T-helper 17 cell (primary cell): ENCODE data around the gene ME1. TPM values are rescaled to one million over a fixed set of nuclear protein-coding genes. Genes with fewer than 3 reads are reported as not detected.
"Not testable (repeated sequence)": the region's sequence is repeated elsewhere in the genome, so short reads cannot be mapped to it uniquely, and the experiment has no call there.

Experiments used
- ATAC-seq: fragments of 150-1000 bp; cut with Tn5 transposase; 2 replicates; pipeline ENCODE4 v1.10.0; 2021; ENCODE audit warnings: mild to moderate bottlenecking, moderate library complexity
- DNase-seq, 3 donors: peaks; one replicate each; pipeline versions ENCODE4 v3.0.0 to v3.0.0-alpha.2; 2020 to 2021
- H3K9me3 ChIP-seq: one replicate; pipeline ENCODE4 v1.7.0; 2013; ENCODE audit warnings: low read length, mild to moderate bottlenecking; ENCODE audit not compliant: control insufficient read depth, poor library complexity, severe bottlenecking
- H3K27ac Mint-ChIP-seq: one replicate; pipeline ENCODE4 v1.8.0; 2022; ENCODE audit warnings: mild to moderate bottlenecking, moderate library complexity, mixed read lengths
- H3K27me3 Mint-ChIP-seq: one replicate; pipeline ENCODE4 v1.8.0; 2022; ENCODE audit warnings: mixed read lengths
- H3K36me3 Mint-ChIP-seq: one replicate; pipeline ENCODE4 v1.8.0; 2022; ENCODE audit warnings: low read depth, mixed read lengths
- H3K4me1 Mint-ChIP-seq: one replicate; pipeline ENCODE4 v1.8.0; 2022; ENCODE audit warnings: mild to moderate bottlenecking, mixed read lengths
- H3K4me3 Mint-ChIP-seq: one replicate; pipeline ENCODE4 v1.8.0; 2022; ENCODE audit warnings: mild to moderate bottlenecking, moderate library complexity, mixed read lengths
- total RNA-seq, 4 donors: library from RNA in 2 of 4; stranded (reverse) in 2 of 4; gene quantifications; one replicate each; pipeline ENCODE4 v1.2.3 and lab custom pipeline; 2022 to 2026

The ME1 gene
- total RNA-seq, 2 donors from 2014 or later: 0.97 TPM; not detected in 1

DNA sequence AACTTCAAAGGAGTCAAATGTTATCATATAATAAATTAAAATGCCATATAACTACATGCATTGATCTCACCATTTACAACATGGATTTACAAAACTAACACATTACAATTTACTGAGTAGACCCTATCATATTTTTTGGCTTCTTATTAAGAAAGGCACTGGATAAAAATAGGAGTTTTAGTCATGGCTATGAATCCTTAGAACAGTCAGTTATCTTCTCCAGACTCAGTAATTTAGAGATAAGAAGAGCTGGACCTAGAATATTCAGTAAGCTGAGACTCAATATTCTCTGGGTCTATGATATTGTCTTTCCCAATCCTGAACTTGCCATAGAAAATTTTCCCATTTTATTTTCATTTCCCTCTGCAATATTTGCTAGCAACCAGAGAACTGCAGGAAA, 62.3 kb downstream of the ME1 start:
- H3K4me3 Mint-ChIP-seq: no peak overlapping the region
- H3K27me3 Mint-ChIP-seq: peaks cover 4% of the 10 kb centered on the region
- no peaks in the 10 kb centered on the region for H3K36me3 Mint-ChIP-seq
- no peak for ATAC-seq
- H3K27ac Mint-ChIP-seq: no peak overlapping the region
- no peaks in the 10 kb centered on the region for H3K9me3 ChIP-seq
- H3K4me1 Mint-ChIP-seq: no peaks in the 10 kb centered on the region
- no peak for DNase-seq

DNA sequence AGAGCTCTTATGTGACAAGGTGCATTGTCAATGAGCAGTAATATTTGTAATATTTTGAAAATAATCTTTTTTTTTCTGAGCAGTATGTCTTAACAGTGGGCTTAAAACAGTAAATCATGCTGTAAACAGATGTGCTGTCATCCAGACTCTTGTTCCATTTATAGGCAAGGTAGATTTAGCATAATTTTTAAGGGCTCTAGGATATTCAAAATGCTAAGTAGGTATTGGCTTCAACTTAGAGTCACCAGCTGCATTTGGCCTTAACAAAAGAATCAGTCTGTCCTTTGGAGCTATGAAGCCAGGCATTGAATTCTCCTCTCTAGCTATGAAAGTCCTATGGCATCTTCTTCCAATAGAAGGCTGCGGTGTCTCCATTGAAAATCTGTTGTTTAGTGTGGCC, 63.7 kb downstream of the ME1 start:
- no peak for DNase-seq
- no peak overlapping the region for H3K4me3 Mint-ChIP-seq
- H3K4me1 Mint-ChIP-seq: no peaks in the 10 kb centered on the region
- H3K27me3 Mint-ChIP-seq: peaks cover 4% of the 10 kb centered on the region
- no peak overlapping the region for H3K27ac Mint-ChIP-seq
- no peaks in the 10 kb centered on the region for H3K9me3 ChIP-seq
- ATAC-seq: no peak
- no peaks in the 10 kb centered on the region for H3K36me3 Mint-ChIP-seq

DNA sequence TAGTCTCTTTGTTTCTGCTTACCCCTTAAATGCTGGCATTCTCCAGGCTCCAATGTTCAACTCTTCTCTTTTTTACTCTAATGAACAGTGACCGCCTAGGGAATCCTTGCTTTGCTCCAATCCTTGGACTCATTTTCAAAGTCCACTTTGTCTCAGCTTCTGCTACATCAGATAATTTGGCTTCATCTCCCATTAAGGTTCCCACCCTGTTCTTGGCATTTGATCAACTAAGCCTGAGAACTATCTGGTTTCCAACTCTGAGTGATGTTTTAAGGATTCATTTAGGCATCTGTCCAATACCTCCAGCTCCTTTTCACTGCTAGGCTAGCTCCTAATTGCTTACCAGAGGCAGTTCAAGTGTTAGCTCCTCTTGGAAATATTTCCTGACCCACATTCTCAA, 64.9 kb downstream of the ME1 start:
- no peak overlapping the region for H3K4me3 Mint-ChIP-seq
- H3K4me1 Mint-ChIP-seq: no peaks in the 10 kb centered on the region
- no peak for ATAC-seq

DNA sequence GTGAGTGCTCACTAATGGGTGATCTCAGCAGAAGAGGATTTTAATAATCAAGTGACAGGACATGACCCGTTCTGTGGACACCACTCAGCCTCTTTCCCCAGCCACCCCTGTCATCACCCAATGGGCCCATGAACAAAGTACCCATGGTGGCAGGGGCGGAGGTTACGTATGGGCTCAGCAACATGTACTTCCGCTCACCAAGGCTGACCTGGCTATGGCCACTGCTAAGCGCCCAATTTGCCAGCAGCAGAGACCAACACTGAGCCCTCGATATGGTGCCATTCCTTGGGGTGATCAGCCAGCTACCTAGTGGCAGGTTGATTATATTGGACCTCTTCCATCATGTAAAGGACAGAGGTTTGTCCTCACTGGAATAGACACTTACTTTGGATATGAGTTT, 68.5 kb downstream of the ME1 start:
- H3K9me3 ChIP-seq, H3K36me3 Mint-ChIP-seq, H3K27ac Mint-ChIP-seq, H3K4me1 Mint-ChIP-seq, H3K27me3 Mint-ChIP-seq, ATAC-seq, DNase-seq, H3K4me3 Mint-ChIP-seq: not testable (repeated sequence)

More for the DNA sequence above, 64.9 kb downstream of the ME1 start:
- H3K27me3 Mint-ChIP-seq: peaks cover 4% of the 10 kb centered on the region
- H3K27ac Mint-ChIP-seq: no peak overlapping the region
- no peak for DNase-seq
- H3K9me3 ChIP-seq: no peaks in the 10 kb centered on the region
- no peaks in the 10 kb centered on the region for H3K36me3 Mint-ChIP-seq

DNA sequence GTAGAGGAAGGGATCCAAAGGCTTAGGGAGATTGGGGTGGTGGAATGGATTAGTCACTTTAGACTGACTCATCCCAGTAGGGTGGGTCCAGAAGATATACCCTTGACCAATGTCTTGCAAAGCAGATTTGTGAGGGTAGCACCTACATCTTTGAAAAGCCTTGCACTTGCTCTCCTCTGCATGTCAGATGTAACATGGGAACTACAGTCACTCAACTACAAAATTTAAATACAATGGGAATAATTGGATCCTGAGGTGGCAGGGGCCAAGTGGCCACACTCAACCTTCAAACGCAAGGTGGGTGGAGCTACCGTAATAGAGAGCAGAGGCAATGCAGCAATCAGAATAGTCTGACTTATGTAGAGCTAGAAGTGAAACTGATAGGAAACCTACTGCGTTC, 71.2 kb downstream of the ME1 start:
- DNase-seq (no peak), ATAC-seq (no peak)
- no peaks in the 10 kb centered on the region for H3K9me3 ChIP-seq
- Mint-ChIP-seq H3K4me1 (no peaks in the 10 kb centered on the region), H3K27ac (no peak overlapping the region), H3K36me3 (no peaks in the 10 kb centered on the region), H3K4me3 (no peak overlapping the region), H3K27me3 (no peaks in the 10 kb centered on the region)

DNA sequence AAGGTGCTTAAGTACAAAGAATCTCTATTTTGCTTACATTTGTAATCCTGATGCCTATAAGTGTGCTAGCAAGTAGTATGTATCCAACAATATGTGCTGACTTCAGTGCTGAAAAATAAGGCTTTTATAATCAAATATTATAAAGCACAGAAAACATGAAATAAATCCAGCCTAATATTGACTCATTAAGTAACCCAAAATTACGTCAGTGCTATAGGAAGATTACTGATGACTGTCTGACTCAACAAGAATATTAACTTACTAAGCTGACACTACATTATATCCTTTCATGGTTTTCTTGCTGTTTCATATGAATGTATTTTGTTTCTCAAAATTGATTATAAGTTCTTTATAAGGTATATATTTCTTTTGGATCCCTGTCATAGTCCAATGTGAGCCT, 76.1 kb downstream of the ME1 start:
- Mint-ChIP-seq H3K27me3 (no peaks in the 10 kb centered on the region), H3K27ac (no peak overlapping the region), H3K4me3 (no peak overlapping the region), H3K4me1 (no peaks in the 10 kb centered on the region), H3K36me3 (no peaks in the 10 kb centered on the region)
- DNase-seq (no peak), ATAC-seq (no peak)
- no peaks in the 10 kb centered on the region for H3K9me3 ChIP-seq

DNA sequence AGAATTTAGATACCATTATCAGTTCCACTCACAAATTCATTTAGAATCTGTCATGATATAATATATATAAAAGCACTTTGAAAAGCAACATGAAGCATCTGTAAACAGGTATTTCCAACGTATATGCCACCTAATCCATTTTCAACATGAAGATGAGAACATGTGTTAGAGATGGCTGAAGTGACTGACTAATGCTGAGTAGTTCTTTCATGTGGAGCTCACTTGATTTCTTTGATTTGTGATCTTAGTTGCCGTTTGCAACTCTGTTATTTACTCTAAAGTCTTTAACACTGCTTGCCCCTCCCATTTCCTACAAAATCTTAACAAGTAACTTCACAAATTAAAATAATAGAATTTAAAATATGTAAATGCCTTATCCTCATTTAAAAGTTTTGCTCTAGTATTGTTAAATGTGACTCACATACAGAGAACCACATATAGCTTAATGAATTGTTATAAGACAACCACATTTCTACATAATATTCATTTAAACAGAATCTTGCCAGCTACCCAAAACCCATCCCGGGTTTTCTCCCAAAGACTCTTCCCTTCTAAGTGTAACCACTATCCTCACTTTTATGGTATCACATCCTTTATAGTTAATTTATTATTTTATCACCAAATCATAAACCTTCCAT, 78.3 kb downstream of the ME1 start:
- H3K9me3 ChIP-seq: no peaks in the 10 kb centered on the region
- no peak for ATAC-seq
- H3K36me3 Mint-ChIP-seq: no peaks in the 10 kb centered on the region
- H3K27ac Mint-ChIP-seq: no peak overlapping the region
- no peak overlapping the region for H3K4me3 Mint-ChIP-seq
- H3K27me3 Mint-ChIP-seq: no peaks in the 10 kb centered on the region
- no peaks in the 10 kb centered on the region for H3K4me1 Mint-ChIP-seq
- no peak for DNase-seq

DNA sequence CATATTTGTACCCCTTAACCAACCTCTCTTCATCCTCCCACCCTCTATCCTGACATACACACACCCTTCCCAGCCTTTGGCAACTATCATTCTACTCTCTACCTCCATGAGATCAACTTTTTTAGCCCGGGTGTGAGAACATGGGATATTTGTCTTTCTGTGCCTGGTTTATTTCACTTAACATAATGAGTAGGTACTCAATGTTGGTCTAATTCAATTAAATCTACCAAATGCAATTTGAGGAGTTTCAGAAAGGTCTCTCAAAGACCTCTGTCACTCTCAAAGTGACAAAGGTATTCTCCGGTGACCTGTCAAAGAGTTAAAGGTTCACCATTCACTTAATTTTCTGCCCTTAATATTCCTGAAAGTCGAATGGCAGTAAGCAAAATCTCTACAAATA, 87.7 kb downstream of the ME1 start:
- H3K4me1 Mint-ChIP-seq: no peaks in the 10 kb centered on the region
- H3K27ac Mint-ChIP-seq: no peak overlapping the region
- DNase-seq: no peak
- H3K36me3 Mint-ChIP-seq: no peaks in the 10 kb centered on the region
- no peaks in the 10 kb centered on the region for H3K9me3 ChIP-seq
- no peak overlapping the region for H3K4me3 Mint-ChIP-seq
- no peak for ATAC-seq
- H3K27me3 Mint-ChIP-seq: no peaks in the 10 kb centered on the region

DNA sequence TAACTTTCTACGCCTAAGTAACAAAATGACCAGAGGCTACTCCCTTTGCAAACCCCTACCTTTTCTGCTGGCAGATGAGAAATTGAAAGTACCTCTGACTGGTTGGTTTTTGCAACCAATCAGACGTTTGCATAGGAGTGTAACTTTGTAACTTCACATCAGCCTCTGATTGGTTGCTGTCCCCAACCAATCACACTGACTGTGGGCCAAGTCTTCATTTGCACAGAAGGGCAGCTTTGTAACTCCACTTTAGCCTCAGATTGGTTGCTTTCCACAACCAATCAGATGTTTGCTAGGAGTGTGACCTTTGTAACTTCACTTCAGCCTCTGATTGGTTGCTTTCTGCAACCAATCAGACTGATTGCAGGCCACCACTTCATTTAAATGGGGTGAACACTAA, 89.1 kb downstream of the ME1 start:
- no peak for ATAC-seq
- DNase-seq: no peak
- Mint-ChIP-seq H3K36me3 (no peaks in the 10 kb centered on the region), H3K4me3 (no peak overlapping the region), H3K27ac (no peak overlapping the region), H3K4me1 (no peaks in the 10 kb centered on the region), H3K27me3 (no peaks in the 10 kb centered on the region)
- no peaks in the 10 kb centered on the region for H3K9me3 ChIP-seq

DNA sequence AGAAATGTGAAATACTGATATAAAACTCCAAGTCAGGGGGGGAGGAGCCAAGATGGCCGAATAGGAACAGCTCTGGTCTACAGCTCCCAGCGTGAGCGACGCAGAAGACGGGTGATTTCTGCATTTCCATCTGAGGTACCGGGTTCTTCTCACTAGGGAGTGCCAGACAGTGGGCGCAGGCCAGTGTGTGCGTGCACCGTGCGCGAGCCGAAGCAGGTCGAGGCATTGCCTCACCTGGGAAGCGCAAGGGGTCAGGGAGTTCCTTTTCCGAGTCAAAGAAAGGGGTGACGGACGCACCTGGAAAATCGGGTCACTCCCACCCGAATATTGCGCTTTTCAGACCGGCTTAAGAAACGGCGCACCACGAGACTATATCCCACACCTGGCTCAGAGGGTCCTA, 96.9 kb downstream of the ME1 start:
- not testable (repeated sequence) for H3K36me3 Mint-ChIP-seq, H3K4me1 Mint-ChIP-seq, H3K4me3 Mint-ChIP-seq, H3K9me3 ChIP-seq, DNase-seq, H3K27ac Mint-ChIP-seq, H3K27me3 Mint-ChIP-seq, ATAC-seq

DNA sequence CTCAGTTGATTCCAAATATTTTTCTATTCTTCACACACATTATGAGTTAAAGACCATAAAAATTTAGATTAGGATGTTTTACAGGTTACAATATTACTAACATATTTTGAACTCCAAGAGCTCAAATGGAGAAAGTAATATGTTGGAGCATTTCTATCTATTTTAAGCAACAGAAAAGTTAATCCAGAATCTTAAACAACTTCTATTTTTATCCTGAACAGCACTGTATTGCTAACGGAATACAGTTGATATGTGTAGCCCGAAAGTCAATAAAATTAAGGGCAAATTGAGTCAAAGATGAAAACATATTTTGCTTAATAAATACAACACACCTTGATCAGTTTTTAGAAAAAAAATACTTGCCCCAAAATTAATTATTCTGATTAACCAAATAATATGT, 97.4 kb downstream of the ME1 start:
- no peaks in the 10 kb centered on the region for H3K9me3 ChIP-seq
- no peaks in the 10 kb centered on the region for H3K27me3 Mint-ChIP-seq
- H3K4me3 Mint-ChIP-seq: no peak overlapping the region
- no peaks in the 10 kb centered on the region for H3K4me1 Mint-ChIP-seq
- no peaks in the 10 kb centered on the region for H3K36me3 Mint-ChIP-seq
- ATAC-seq (no peak), DNase-seq (no peak)
- H3K27ac Mint-ChIP-seq: no peak overlapping the region

DNA sequence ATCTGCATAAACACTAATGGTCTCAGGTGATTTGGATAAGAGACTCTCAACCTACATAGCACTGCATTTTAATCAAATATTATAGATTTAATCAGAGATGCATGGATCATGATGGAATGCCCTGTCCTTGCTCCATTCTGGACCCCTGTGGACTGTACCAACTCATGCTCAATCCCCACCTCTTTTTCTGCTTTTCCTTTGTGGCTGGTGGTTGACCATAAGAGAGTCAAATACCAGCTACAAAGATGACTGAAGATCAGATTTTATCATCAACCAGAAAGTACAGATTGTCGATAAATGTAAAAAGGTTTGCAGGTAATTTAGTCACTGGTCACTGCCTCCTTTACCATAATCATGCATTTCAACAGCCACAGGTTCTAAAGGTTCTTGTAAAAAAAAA, 116.2 kb downstream of the ME1 start:
- DNase-seq (no peak), ATAC-seq (no peak)
- H3K9me3 ChIP-seq: no peaks in the 10 kb centered on the region
- Mint-ChIP-seq H3K4me3 (no peak overlapping the region), H3K36me3 (no peaks in the 10 kb centered on the region), H3K27ac (no peak overlapping the region), H3K27me3 (no peaks in the 10 kb centered on the region), H3K4me1 (peaks cover 5% of the 10 kb centered on the region)

DNA sequence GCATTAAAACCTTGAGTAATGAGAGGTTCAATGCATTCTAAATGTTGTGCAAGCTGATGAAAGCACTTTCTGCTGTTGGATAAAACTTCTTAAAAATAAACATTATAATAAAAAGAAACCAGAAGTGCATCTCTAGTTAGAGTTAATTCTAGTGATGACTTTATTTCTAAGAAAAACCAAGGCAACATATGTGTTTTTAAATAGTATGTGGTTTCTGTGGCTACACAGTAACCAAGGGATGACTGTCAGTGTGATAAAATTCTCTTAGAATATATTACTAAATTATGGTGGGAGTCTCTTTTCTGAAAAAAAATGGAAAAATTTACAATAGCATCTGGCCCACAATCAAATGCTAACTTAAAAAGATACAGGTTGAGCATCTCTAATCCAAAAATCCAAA, 117.0 kb downstream of the ME1 start:
- peak; percentile 32 for ATAC-seq
- Mint-ChIP-seq H3K27ac (no peak overlapping the region), H3K4me1 (peaks cover 13% of the 10 kb centered on the region), H3K36me3 (no peaks in the 10 kb centered on the region), H3K4me3 (no peak overlapping the region), H3K27me3 (no peaks in the 10 kb centered on the region)
- H3K9me3 ChIP-seq: no peaks in the 10 kb centered on the region
- DNase-seq: no peak

DNA sequence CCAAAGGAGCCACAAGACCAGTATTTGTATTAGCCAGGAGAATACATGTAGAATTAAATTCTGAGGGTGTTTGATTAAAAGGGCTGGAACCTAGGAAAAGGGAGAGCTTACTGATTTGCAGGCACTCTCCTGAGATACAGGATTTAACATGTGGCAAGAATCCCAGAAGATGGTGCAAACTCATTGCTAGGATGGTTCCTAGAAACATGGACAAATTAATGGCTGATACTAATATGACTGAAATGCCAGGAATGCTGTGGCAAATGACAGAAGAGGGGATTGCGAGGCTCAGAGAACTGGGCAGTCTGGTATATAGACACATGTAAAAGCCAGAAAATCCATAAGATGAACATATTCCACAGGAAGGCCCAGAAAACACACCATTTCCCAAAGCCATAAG, 119.6 kb downstream of the ME1 start:
- no peak for DNase-seq
- Mint-ChIP-seq H3K36me3 (no peaks in the 10 kb centered on the region), H3K4me3 (no peak overlapping the region)

More for the DNA sequence above, 119.6 kb downstream of the ME1 start:
- Mint-ChIP-seq H3K4me1 (peaks cover 18% of the 10 kb centered on the region), H3K27me3 (no peaks in the 10 kb centered on the region), H3K27ac (no peak overlapping the region)
- ATAC-seq: no peak
- H3K9me3 ChIP-seq: no peaks in the 10 kb centered on the region
